K562 (cell line): ENCODE data around the gene CXCL5. TPM values are rescaled to one million over a fixed set of nuclear protein-coding genes. Genes with fewer than 3 reads are reported as not detected.

Source experiments
- ATAC-seq: fragments of 200-7000 bp; cut with Tn5 transposase; 3 replicates; pipeline ENCODE4 v1.9.1; 2020; ENCODE audit warnings: moderate library complexity
- BruUV-seq: library from RNA; stranded (reverse); fragments of 400-500 nt; replicated peaks from 2 replicates; lab custom pipeline; 2021; lab: Mats Ljungman, UMichigan
- CTCF ChIA-PET: fragments of 300-600 bp; formaldehyde crosslinking; extraction: SDS; loops from one replicate; lab custom pipeline; 2021; ENCODE audit warnings: low intra/inter-chr PET ratio; lab: Yijun Ruan, JAX
- POLR2A ChIA-PET: fragments of 300-600, 350-650 bp; sonication (Branson Sonifier 250); formaldehyde crosslinking; extraction: SDS; loops from one replicate; lab custom pipeline; 2021; ENCODE audit warnings: antibody characterized with exemption, inconsistent platforms; lab: Yijun Ruan, JAX
- DNase-seq, 4 experiments: peaks; one replicate each; pipeline versions ENCODE4 v3.0.0 to v3.0.0-alpha.2; 2011 to 2018; ENCODE audit warnings: low spot score in 3 of 4, mixed read lengths in 3 of 4; ENCODE audit errors: extremely low read depth in 1 of 4
- FAIRE-seq: peaks from 2 replicates; lab custom pipeline; 2011; peaks lifted over from hg19 to GRCh38; lab: Jason Lieb, UNC
- H2AFZ ChIP-seq: 2 replicates; pipeline ENCODE4 v1.6.0; 2011; ENCODE audit warnings: low read depth, low read length, control low read depth, inconsistent platforms
- H3K27ac ChIP-seq: fragments of 200-600 bp; 3 replicates; pipeline ENCODE4 v1.8.0; 2011; ENCODE audit warnings: low read depth, mild to moderate bottlenecking, control low read depth, inconsistent platforms, low read length, moderate library complexity, mixed read lengths; ENCODE audit errors: extremely low read depth
- H3K27me3 ChIP-seq, 2 experiments: fragments of 300-600 bp in 1 of 2; 2 replicates in 1 of 2; 3 replicates in 1 of 2; pipeline versions ENCODE4 v1.6.0 to v1.8.0; 2011; ENCODE audit warnings: inconsistent platforms in 2 of 2, low read length in 2 of 2, mild to moderate bottlenecking in 1 of 2, mixed read lengths in 1 of 2, moderate library complexity in 1 of 2; ENCODE audit not compliant: control insufficient read depth in 2 of 2, insufficient read depth in 2 of 2
- H3K36me3 ChIP-seq: fragments of 300-600 bp; 3 replicates; pipeline ENCODE4 v1.8.0; 2011; ENCODE audit warnings: mild to moderate bottlenecking, low read length, inconsistent platforms; ENCODE audit not compliant: control insufficient read depth, insufficient read depth
- H3K4me1 ChIP-seq, 2 experiments: fragments of 200-600 bp in 1 of 2; replicated peaks in 1 of 2; 2 replicates in 1 of 2; 3 replicates in 1 of 2; pipeline versions ENCODE4 v1.5.1 to v1.8.0; 2011; ENCODE audit warnings: inconsistent platforms in 2 of 2, low read length in 2 of 2, mild to moderate bottlenecking in 1 of 2, mixed read lengths in 1 of 2, moderate library complexity in 1 of 2; ENCODE audit not compliant: control insufficient read depth in 2 of 2, insufficient read depth in 2 of 2
- H3K4me2 ChIP-seq: 2 replicates; pipeline ENCODE4 v1.6.1; 2011; ENCODE audit warnings: low read length, control low read depth, inconsistent platforms, mixed read lengths; ENCODE audit not compliant: insufficient read depth
- H3K4me3 ChIP-seq: fragments of 200-600 bp; sonication (generic), shearing (Covaris generic); 2 replicates; pipeline ENCODE4 v1.5.1; 2016; ENCODE audit warnings: control low read depth, inconsistent platforms
- H3K79me2 ChIP-seq: fragments of 200-600 bp; 3 replicates; pipeline ENCODE4 v1.8.0; 2011; ENCODE audit warnings: low read length, inconsistent platforms; ENCODE audit not compliant: control insufficient read depth, insufficient read depth
- H3K9ac ChIP-seq, 2 experiments: 2 replicates each; pipeline versions ENCODE4 v1.6.0 to v1.6.1; 2011; ENCODE audit warnings: low read depth in 2 of 2, low read length in 2 of 2, control low read depth in 1 of 2, inconsistent platforms in 1 of 2, mild to moderate bottlenecking in 1 of 2, mixed read lengths in 1 of 2; ENCODE audit not compliant: insufficient read depth in 1 of 2
- H3K9me1 ChIP-seq: one replicate; pipeline ENCODE4 v1.6.0; 2011; ENCODE audit warnings: inconsistent platforms, mild to moderate bottlenecking, low read length, moderate library complexity; ENCODE audit not compliant: control insufficient read depth, insufficient read depth
- H3K9me3 ChIP-seq: replicated peaks from 2 replicates; pipeline ENCODE4 v1.5.1; 2011; ENCODE audit warnings: low read depth, low read length, inconsistent platforms; ENCODE audit not compliant: control insufficient read depth, insufficient read depth
- H4K20me1 ChIP-seq: replicated peaks from 2 replicates; pipeline ENCODE4 v1.6.1; 2011; ENCODE audit warnings: low read length, inconsistent platforms, mixed read lengths; ENCODE audit not compliant: control insufficient read depth, insufficient read depth
- ARID3A ChIP-seq: IDR thresholded peaks from 2 replicates; pipeline ENCODE4 v1.6.1; 2012; ENCODE audit warnings: low read depth, low read length, improper control_type of control experiment, borderline replicate concordance
- C11orf30 ChIP-seq: fragments of 450-650 bp; IDR thresholded peaks from 2 replicates; pipeline ENCODE4 v1.6.1; 2016; ENCODE audit warnings: low read depth, mild to moderate bottlenecking
- CHD2 ChIP-seq: IDR thresholded peaks from 2 replicates; pipeline ENCODE4 v1.6.1; 2011; ENCODE audit warnings: low read depth, low read length
- NRF1 ChIP-seq, 2 experiments: fragments of 450-650 bp; IDR thresholded peaks in 1 of 2; conservative IDR thresholded peaks in 1 of 2; 2 replicates each; pipeline ENCODE4 v1.6.1; 2014; ENCODE audit warnings: mild to moderate bottlenecking in 2 of 2
- ZBTB33 ChIP-seq: sonication (generic); formaldehyde crosslinking; IDR thresholded peaks from 2 replicates; pipeline ENCODE4 v1.8.1; 2023; ENCODE audit warnings: mild to moderate bottlenecking, missing genetic modification reagents
- ZNF316 ChIP-seq: fragments of 450-650 bp; IDR thresholded peaks from 2 replicates; pipeline ENCODE4 v1.6.1; 2016
- ZNF75A ChIP-seq: fragments of 450-650 bp; formaldehyde crosslinking; IDR thresholded peaks from 2 replicates; pipeline ENCODE4 v1.4.0; 2020; ENCODE audit warnings: mild to moderate bottlenecking
- WGBS: fragments of 100-300 bp; shearing (Covaris generic); methylation state at CpG from one replicate; pipeline ENCODE4 v1.1.6; 2016; ENCODE audit warnings: low coverage, mixed read lengths; ENCODE audit not compliant: insufficient coverage; ENCODE audit errors: missing lambda C conversion rate; 5-methylcytosine and 5-hydroxymethylcytosine counted together
- in situ Hi-C: fragments of 300-500 bp; cut with MboI; formaldehyde crosslinking; loops from 4 replicates; pipeline ENCODE4 v1.15.0; 2018; ENCODE audit warnings: inconsistent platforms, mixed read lengths
- intact Hi-C: fragments of 100-400 bp; cut with micrococcal nuclease; formaldehyde crosslinking; loops from 2 replicates; pipeline ENCODE4 v1.14.2; 2022
- polyA plus RNA-seq, 8 experiments: library from polyadenylated mRNA; depleted of rRNA in 4 of 8; stranded (reverse) in 5 of 8; unstranded in 3 of 8; fragments of >200 nt; fragmentation: Nextera tagmentation in 2 of 8; fragmentation: Illumina TruSeq in 1 of 8; extraction: Ambion mirVana in 2 of 8; extraction: Trizol in 1 of 8; gene quantifications; 2 replicates each; pipeline versions ENCODE4 v1.2.1 to v1.2.3, GENCODE V29; 2011 to 2014; ENCODE audit warnings: inconsistent platforms in 1 of 8, missing spikeins in 1 of 8
- total RNA-seq, 7 experiments: library from RNA; depleted of rRNA in 6 of 7; stranded (reverse); fragments of >200 nt in 6 of 7; fragmentation: Illumina TruSeq in 2 of 7; extraction: Trizol in 2 of 7; gene quantifications; 2 replicates each; pipeline versions ENCODE4 v1.2.1 to v1.2.3, GENCODE V29; 2011 to 2021; ENCODE audit warnings: low replicate concordance in 1 of 7
- TF ChIP-seq, protein P1 (sequence below): fragments of 450-650 bp; IDR thresholded peaks from 2 replicates; pipeline ENCODE4 v1.6.1; 2016; ENCODE audit warnings: borderline replicate concordance
- TF ChIP-seq, protein P2 (sequence below): fragments of 200-800 bp; sonication (Bioruptor generic); IDR thresholded peaks from 2 replicates; pipeline ENCODE4 v1.6.1; 2017; ENCODE audit warnings: missing genetic modification characterization, missing compliant biosample characterization

CXCL5 gene
- total and polyA plus RNA-seq, 9 of the 15 experiments (the other 6 are each of a cell fraction or from before 2014, with no cell fraction given), result not detected

- Histone ChIP-seq H4K20me1 (no peaks in the 10 kb centered on the region), H3K4me3 (no peak overlapping the region), H3K27ac (no peak overlapping the region), H3K36me3 (no peaks in the 10 kb centered on the region), H3K4me1 (peaks cover 0 to 3% of the 10 kb centered on the region in 2 experiments; a peak in 2 of 5 replicates), H2AFZ (no peak overlapping the region), H3K9me3 (no peaks in the 10 kb centered on the region), H3K9ac (no peak overlapping the region), H3K79me2 (no peaks in the 10 kb centered on the region), H3K27me3 (no peaks in the 10 kb centered on the region), H3K9me1 (no peaks in the 10 kb centered on the region), H3K4me2 (no peak overlapping the region)
- CTCF ChIA-PET, result no interaction called here
- FAIRE-seq (no peak), DNase-seq (no peak), ATAC-seq (no peak)
- WGBS, result 57% methylated on average over 4 of the region's 4 CpGs
- TF ChIP-seq ZNF316 (peak; percentile 54), C11orf30 (peak; percentile 33; the same call in 1 of the 2 replicates), CHD2 (no peak)
- no TSS peak for BruUV-seq
- in situ Hi-C loops (no loop called here), intact Hi-C loops (no loop called here)
- POLR2A ChIA-PET, result interaction anchor here (0.9 kb wide), 1 partner anchor 493 kb away, joined by 3 read pairs; no protein-coding TSS in a partner anchor
Measured at GRCh38 chr4:74012130-74012529, 13.7 kb upstream of the CXCL5 start.

GRCh38 chr4:74009307-74009706 is 10.8 kb upstream of the CXCL5 start:
- H3K4me3 ChIP-seq, result no peak overlapping the region
- no peaks in the 10 kb centered on the region for H4K20me1 ChIP-seq
- DNase-seq (no peak), ATAC-seq (no peak), FAIRE-seq (no peak)
- no peak overlapping the region for H3K27ac ChIP-seq
- no peak overlapping the region for H3K9ac ChIP-seq
- H3K36me3 ChIP-seq, result no peaks in the 10 kb centered on the region
- ChIA-PET POLR2A (no interaction called here), CTCF (no interaction called here)
- no peak overlapping the region for H2AFZ ChIP-seq
- no peaks in the 10 kb centered on the region for H3K27me3 ChIP-seq
- no TSS peak for BruUV-seq
- 33% methylated on average over 3 of the region's 3 CpGs for WGBS
- H3K4me2 ChIP-seq, result no peak overlapping the region
- H3K79me2 ChIP-seq, result no peaks in the 10 kb centered on the region
- no peaks in the 10 kb centered on the region for H3K9me3 ChIP-seq
- peaks cover 3 to 14% of the 10 kb centered on the region in 2 experiments; a peak in 2 of 5 replicates for H3K4me1 ChIP-seq
- in situ Hi-C loops, result no loop called here
- intact Hi-C loops, result no loop called here
- no peaks in the 10 kb centered on the region for H3K9me1 ChIP-seq
- TF ChIP-seq NRF1 (conservative IDR thresholded peaks at IDR 0.05 in 1 of 2, IDR thresholded peaks at IDR 0.05 in 1 of 2) (no peak), ARID3A (no peak), ZBTB33 (CRISPR knock-in tag) (no peak), ZNF75A (no peak)
- TF ChIP-seq, protein P1, sequence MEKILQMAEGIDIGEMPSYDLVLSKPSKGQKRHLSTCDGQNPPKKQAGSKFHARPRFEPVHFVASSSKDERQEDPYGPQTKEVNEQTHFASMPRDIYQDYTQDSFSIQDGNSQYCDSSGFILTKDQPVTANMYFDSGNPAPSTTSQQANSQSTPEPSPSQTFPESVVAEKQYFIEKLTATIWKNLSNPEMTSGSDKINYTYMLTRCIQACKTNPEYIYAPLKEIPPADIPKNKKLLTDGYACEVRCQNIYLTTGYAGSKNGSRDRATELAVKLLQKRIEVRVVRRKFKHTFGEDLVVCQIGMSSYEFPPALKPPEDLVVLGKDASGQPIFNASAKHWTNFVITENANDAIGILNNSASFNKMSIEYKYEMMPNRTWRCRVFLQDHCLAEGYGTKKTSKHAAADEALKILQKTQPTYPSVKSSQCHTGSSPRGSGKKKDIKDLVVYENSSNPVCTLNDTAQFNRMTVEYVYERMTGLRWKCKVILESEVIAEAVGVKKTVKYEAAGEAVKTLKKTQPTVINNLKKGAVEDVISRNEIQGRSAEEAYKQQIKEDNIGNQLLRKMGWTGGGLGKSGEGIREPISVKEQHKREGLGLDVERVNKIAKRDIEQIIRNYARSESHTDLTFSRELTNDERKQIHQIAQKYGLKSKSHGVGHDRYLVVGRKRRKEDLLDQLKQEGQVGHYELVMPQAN, result no peak
- TF ChIP-seq, protein P2, sequence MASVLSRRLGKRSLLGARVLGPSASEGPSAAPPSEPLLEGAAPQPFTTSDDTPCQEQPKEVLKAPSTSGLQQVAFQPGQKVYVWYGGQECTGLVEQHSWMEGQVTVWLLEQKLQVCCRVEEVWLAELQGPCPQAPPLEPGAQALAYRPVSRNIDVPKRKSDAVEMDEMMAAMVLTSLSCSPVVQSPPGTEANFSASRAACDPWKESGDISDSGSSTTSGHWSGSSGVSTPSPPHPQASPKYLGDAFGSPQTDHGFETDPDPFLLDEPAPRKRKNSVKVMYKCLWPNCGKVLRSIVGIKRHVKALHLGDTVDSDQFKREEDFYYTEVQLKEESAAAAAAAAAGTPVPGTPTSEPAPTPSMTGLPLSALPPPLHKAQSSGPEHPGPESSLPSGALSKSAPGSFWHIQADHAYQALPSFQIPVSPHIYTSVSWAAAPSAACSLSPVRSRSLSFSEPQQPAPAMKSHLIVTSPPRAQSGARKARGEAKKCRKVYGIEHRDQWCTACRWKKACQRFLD (CRISPR knock-in tag), result no peak
